ENCODE measurements around the gene NEBL.

GRCh38 chr10:20817646-20818045 is 79.5 kb downstream of the NEBL start:
- no peak for TF ChIP-seq CTCF (IDR thresholded peaks at IDR 0.05; ENCODE audit: low read length)
- no peak for TF ChIP-seq EZH2 (IDR thresholded peaks at IDR 0.05; ENCODE audit: borderline replicate concordance, low read length)
